ENCODE measurements around the gene GLIS1. TPM values are rescaled to one million over a fixed set of nuclear protein-coding genes. Genes with fewer than 3 reads are reported as not detected.

The GLIS1 gene
- total RNA-seq, 1 experiment from 2014 or later = 0.24 TPM

DNA sequence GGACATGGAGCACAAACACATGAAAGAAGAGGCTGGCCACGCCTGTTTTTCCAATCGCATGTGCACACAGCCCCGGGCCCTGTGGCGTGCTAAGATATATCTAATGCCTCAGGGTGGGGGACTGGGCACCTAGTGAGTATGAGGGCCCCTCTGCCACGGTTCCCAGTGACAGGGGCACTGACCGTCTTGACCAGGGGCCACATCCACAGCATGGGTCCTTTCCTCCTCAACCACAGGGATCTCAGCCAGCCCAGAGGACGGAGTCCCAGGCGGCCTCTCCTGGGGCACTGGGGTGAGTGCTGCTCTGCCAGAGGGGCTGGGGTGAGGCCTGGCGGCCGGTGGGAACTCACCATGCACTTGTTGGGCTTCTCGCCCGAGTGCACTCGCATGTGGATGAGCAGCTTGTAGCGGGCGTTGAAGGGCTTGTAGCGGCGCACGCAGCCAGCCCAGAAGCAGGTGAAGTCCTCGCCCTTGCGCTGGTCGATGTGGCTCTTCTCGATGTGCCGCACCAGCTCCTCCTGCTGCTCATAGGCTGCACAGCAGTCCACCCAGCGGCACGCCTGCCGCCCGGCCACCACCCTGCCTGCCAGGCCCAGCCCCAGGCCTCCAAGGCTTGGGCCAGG lies 145.1 kb downstream of the GLIS1 start:
- no peaks in the 10 kb centered on the region for H3K9me3 Mint-ChIP-seq
- ChIA-PET POLR2A (no interaction called here), CTCF (interaction anchor here (0.5 to 10.0 kb wide), 60 partner anchors 8 to 366 kb away, joined by 3 to 192 read pairs (median 4); no protein-coding TSS in a partner anchor)
- no peak overlapping the region for H3K27ac Mint-ChIP-seq
- DNase-seq (ENCODE audit: low spot score) (peak; percentile 89), ATAC-seq (peak; percentile 94)
- H3K4me1 Mint-ChIP-seq = peaks cover 21% of the 10 kb centered on the region
- peaks cover 3% of the 10 kb centered on the region; the same call in 1 of the 2 replicates for H3K27me3 Mint-ChIP-seq (ENCODE audit: low read depth)
- H3K36me3 Mint-ChIP-seq = no peaks in the 10 kb centered on the region
- H3K4me3 Mint-ChIP-seq = no peak overlapping the region
- TF ChIP-seq CREB1 (CRISPR knock-in tag; IDR thresholded peaks at IDR 0.05) (0 out of 2 replicates have a peak, but pooled peaks have one; percentile 27), ZBTB21 (CRISPR knock-in tag; IDR thresholded peaks at IDR 0.05; ENCODE audit: borderline replicate concordance) (no peak; the same call in 1 of the 2 replicates), MXD4 (CRISPR knock-in tag; IDR thresholded peaks at IDR 0.05; ENCODE audit: borderline replicate concordance) (no peak), NFYB (CRISPR knock-in tag; conservative IDR thresholded peaks at IDR 0.05; ENCODE audit: low read depth) (no peak), ZNF121 (CRISPR knock-in tag; IDR thresholded peaks at IDR 0.05) (no peak), NR3C1 (CRISPR knock-in tag; conservative IDR thresholded peaks at IDR 0.05; ENCODE audit: low read depth) (no peak), RORB (CRISPR knock-in tag; IDR thresholded peaks at IDR 0.05) (no peak), GTF2I (CRISPR knock-in tag; conservative IDR thresholded peaks at IDR 0.05) (no peak), IRF1 (CRISPR knock-in tag; IDR thresholded peaks at IDR 0.05) (no peak), CTCF (IDR thresholded peaks at IDR 0.05) (peak; percentile 43; the same call in 1 of the 2 replicates), RELA (CRISPR knock-in tag; IDR thresholded peaks at IDR 0.05; ENCODE audit: borderline replicate concordance) (peak; percentile 37; the same call in 1 of the 2 replicates), MAX (CRISPR knock-in tag; IDR thresholded peaks at IDR 0.05) (peak; percentile 87), CREM (CRISPR knock-in tag; IDR thresholded peaks at IDR 0.05) (no peak), TCF7 (CRISPR knock-in tag; IDR thresholded peaks at IDR 0.05; ENCODE audit: low read depth) (no peak)
- TF ChIP-seq, protein P1, sequence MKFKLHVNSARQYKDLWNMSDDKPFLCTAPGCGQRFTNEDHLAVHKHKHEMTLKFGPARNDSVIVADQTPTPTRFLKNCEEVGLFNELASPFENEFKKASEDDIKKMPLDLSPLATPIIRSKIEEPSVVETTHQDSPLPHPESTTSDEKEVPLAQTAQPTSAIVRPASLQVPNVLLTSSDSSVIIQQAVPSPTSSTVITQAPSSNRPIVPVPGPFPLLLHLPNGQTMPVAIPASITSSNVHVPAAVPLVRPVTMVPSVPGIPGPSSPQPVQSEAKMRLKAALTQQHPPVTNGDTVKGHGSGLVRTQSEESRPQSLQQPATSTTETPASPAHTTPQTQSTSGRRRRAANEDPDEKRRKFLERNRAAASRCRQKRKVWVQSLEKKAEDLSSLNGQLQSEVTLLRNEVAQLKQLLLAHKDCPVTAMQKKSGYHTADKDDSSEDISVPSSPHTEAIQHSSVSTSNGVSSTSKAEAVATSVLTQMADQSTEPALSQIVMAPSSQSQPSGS (CRISPR knock-in tag; IDR thresholded peaks at IDR 0.05; ENCODE audit: borderline replicate concordance, low read depth) = no peak
- TF ChIP-seq, protein P2, sequence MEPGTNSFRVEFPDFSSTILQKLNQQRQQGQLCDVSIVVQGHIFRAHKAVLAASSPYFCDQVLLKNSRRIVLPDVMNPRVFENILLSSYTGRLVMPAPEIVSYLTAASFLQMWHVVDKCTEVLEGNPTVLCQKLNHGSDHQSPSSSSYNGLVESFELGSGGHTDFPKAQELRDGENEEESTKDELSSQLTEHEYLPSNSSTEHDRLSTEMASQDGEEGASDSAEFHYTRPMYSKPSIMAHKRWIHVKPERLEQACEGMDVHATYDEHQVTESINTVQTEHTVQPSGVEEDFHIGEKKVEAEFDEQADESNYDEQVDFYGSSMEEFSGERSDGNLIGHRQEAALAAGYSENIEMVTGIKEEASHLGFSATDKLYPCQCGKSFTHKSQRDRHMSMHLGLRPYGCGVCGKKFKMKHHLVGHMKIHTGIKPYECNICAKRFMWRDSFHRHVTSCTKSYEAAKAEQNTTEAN (CRISPR knock-in tag; IDR thresholded peaks at IDR 0.05) = peak; percentile 44; the same call in 1 of the 2 replicates
- TF ChIP-seq, protein P3, sequence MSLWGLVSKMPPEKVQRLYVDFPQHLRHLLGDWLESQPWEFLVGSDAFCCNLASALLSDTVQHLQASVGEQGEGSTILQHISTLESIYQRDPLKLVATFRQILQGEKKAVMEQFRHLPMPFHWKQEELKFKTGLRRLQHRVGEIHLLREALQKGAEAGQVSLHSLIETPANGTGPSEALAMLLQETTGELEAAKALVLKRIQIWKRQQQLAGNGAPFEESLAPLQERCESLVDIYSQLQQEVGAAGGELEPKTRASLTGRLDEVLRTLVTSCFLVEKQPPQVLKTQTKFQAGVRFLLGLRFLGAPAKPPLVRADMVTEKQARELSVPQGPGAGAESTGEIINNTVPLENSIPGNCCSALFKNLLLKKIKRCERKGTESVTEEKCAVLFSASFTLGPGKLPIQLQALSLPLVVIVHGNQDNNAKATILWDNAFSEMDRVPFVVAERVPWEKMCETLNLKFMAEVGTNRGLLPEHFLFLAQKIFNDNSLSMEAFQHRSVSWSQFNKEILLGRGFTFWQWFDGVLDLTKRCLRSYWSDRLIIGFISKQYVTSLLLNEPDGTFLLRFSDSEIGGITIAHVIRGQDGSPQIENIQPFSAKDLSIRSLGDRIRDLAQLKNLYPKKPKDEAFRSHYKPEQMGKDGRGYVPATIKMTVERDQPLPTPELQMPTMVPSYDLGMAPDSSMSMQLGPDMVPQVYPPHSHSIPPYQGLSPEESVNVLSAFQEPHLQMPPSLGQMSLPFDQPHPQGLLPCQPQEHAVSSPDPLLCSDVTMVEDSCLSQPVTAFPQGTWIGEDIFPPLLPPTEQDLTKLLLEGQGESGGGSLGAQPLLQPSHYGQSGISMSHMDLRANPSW (CRISPR knock-in tag; conservative IDR thresholded peaks at IDR 0.05; ENCODE audit: low read depth) = no peak
- TF ChIP-seq, protein P4, sequence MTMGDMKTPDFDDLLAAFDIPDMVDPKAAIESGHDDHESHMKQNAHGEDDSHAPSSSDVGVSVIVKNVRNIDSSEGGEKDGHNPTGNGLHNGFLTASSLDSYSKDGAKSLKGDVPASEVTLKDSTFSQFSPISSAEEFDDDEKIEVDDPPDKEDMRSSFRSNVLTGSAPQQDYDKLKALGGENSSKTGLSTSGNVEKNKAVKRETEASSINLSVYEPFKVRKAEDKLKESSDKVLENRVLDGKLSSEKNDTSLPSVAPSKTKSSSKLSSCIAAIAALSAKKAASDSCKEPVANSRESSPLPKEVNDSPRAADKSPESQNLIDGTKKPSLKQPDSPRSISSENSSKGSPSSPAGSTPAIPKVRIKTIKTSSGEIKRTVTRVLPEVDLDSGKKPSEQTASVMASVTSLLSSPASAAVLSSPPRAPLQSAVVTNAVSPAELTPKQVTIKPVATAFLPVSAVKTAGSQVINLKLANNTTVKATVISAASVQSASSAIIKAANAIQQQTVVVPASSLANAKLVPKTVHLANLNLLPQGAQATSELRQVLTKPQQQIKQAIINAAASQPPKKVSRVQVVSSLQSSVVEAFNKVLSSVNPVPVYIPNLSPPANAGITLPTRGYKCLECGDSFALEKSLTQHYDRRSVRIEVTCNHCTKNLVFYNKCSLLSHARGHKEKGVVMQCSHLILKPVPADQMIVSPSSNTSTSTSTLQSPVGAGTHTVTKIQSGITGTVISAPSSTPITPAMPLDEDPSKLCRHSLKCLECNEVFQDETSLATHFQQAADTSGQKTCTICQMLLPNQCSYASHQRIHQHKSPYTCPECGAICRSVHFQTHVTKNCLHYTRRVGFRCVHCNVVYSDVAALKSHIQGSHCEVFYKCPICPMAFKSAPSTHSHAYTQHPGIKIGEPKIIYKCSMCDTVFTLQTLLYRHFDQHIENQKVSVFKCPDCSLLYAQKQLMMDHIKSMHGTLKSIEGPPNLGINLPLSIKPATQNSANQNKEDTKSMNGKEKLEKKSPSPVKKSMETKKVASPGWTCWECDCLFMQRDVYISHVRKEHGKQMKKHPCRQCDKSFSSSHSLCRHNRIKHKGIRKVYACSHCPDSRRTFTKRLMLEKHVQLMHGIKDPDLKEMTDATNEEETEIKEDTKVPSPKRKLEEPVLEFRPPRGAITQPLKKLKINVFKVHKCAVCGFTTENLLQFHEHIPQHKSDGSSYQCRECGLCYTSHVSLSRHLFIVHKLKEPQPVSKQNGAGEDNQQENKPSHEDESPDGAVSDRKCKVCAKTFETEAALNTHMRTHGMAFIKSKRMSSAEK (CRISPR knock-in tag; IDR thresholded peaks at IDR 0.05; ENCODE audit: borderline replicate concordance) = no peak
- TF ChIP-seq, protein P5, sequence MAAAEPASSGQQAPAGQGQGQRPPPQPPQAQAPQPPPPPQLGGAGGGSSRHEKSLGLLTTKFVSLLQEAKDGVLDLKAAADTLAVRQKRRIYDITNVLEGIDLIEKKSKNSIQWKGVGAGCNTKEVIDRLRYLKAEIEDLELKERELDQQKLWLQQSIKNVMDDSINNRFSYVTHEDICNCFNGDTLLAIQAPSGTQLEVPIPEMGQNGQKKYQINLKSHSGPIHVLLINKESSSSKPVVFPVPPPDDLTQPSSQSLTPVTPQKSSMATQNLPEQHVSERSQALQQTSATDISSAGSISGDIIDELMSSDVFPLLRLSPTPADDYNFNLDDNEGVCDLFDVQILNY (CRISPR knock-in tag; IDR thresholded peaks at IDR 0.05) = no peak
- TF ChIP-seq, protein P6, sequence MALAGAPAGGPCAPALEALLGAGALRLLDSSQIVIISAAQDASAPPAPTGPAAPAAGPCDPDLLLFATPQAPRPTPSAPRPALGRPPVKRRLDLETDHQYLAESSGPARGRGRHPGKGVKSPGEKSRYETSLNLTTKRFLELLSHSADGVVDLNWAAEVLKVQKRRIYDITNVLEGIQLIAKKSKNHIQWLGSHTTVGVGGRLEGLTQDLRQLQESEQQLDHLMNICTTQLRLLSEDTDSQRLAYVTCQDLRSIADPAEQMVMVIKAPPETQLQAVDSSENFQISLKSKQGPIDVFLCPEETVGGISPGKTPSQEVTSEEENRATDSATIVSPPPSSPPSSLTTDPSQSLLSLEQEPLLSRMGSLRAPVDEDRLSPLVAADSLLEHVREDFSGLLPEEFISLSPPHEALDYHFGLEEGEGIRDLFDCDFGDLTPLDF (CRISPR knock-in tag; IDR thresholded peaks at IDR 0.05) = no peak
